HCEC 1CT (cell line): ENCODE measurements around the gene FAM234B.

Experiments used
- DNase-seq: peaks from one replicate; pipeline ENCODE4 v3.0.0-alpha.2; 2017

FAM234B gene

DNA sequence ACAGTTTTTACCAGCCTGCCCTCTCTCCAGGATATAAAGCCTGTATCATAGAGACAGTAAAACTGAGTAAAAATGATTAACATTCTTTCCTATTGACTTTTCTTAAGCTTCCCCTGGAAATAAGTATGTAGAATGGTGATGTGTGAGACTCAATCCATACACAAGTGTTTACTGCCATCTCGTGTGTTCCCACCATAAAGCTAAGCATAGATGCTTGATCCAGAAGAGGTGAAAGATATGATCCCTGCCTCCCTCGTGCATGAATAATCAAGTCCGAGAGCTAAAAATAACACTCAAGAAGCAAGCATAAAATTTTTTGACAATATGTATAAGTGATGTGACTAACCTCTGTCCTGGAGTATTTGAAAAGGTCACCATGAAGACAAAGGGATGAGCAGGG is 76.2 kb downstream of the FAM234B start:
- no peak for DNase-seq

DNA sequence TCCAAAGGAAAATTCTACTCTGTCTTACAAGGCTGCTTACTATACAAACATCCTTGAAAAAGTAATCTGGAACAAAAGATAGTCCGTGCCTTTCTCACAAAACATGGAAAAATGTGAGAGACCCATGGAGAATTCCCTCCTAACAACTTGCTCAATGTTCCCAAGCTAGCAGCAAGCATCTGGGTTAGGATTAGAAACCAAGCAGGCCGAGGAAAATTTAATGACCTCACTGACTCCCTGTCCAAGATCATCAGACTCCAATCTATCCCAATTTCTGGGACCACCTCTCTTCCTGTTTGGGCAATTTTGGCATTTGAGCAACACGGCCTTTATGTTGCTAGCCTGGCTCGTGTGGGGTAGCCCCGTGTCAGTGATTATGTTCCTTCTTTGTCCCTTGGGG is 77.4 kb downstream of the FAM234B start:
- no peak for DNase-seq

DNA sequence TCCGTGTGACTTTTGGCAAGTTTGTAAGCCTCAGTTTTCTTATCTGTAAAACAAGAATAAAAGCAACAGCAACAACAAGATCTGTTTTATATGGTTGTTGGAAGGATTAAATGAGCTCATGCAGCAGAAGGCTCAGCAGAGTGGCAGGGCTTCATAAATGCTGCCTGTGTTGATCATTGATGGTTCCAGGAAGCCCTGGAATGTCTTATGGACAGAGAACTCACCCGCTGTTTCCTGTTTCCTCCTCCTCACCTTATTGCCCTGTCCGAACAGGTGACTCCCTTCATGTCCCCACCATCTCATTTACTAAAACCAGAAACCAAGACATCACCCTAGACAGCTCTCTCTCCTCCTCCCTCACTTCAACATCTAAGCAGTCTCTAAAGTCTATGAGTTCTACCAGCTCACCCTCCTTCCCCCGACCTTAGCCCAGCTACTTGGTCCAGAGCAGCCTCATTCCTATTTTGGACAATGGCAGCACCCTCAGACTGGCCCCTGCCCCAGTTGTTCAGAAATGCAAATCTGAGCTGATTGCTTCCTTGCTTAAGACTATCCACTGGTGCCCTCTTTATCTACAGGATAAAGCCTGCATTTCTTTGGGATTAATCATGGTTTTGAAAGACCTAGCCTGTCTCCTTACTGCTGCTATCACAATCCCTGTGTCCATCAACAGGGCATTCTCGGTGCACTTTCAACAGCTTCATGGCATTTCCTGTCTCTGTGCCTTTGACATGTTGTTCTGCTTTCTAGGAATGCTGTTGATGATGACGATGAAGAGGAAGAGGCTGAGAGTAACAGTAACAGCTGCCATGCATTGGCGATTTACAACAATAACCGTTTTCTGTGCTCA is 80.7 kb downstream of the FAM234B start:
- peak; percentile 65 for DNase-seq

DNA sequence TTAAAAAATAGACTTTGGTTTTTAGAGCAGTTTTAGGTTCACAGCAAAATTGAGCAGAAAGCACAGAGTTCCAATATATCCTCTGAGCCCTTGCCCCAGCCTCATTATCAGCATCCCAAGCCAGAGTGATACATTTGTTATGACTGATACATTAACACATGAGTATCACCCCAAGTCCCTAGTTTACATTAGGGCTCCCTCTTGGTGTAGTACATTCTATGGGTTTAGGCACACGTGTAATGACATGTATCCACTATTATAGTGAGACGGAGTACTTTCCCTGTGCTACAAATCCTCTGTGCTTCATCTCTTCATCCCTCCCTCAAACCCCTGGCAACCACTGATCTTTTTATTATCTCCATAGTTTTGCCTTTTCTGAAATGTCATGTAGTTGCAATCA is 81.8 kb downstream of the FAM234B start:
- DNase-seq = no peak

DNA sequence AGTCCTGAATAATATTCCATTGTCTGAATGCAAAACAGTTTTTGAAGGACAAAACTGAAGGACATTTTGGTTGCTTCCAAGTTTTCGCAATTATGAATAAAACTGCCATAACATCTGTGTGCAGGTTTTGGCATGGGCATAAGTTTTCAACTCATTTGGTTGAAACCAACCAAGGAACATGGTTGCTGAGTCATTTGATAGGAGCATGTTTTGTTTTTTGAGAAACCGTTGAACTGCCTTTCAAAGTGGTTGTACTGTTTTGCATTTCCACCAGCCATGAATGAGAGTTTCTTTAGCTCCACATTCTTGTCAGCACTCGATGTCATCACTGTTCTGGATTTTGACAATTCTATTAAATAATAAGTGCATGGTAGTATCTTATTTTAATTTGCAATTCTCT is 82.3 kb downstream of the FAM234B start:
- no peak for DNase-seq

DNA sequence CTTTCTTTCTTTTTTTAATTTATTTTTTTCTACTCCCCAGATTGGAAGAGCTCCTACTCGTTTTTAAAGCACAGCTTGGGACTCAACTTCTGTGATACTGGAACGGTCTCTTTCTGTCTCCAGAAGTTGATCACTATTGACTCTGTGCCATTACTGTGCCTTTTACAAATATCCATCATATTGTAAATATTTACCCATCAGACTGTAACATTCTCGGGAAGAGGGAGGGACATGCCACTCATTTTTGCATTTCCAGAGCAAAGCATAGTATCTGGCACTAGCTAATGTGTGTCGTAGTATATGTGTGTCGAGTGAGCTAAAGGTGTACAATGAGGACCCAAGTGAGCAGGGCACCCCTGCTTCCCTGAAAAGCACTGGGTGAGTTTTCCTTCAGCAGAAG is 83.3 kb downstream of the FAM234B start:
- DNase-seq = no peak

DNA sequence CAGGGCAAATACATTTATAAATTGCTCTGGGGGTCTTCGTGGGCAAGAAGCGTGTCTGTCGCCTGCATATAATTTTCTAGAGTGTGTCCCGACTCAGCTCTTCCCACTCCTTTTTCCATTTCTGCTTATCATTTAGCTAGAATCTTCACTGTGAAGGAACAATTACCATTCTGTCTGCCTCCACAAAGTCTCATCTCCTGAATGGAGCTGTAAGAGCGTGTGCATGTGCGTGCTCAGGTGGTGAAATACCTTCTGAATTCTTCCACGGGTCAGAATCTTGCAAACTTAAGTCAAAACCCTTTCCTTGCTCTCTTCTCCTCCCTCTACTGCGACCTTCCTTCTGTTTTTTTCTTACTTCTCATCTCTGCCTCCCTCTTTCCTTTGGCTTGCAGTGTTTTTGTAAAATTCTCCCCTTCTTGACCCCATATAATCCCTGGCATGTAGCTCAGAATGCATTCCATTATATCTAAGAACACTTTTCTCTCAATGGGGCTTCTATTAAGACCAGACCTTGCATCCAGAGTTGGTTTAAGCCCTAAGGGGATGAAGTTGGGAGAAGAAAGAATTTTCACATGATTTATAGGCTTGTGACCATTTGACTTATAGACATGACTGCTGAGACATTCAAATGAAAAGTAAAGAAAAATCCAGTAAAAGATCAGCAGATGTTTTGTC is 84.2 kb downstream of the FAM234B start:
- no peak for DNase-seq

DNA sequence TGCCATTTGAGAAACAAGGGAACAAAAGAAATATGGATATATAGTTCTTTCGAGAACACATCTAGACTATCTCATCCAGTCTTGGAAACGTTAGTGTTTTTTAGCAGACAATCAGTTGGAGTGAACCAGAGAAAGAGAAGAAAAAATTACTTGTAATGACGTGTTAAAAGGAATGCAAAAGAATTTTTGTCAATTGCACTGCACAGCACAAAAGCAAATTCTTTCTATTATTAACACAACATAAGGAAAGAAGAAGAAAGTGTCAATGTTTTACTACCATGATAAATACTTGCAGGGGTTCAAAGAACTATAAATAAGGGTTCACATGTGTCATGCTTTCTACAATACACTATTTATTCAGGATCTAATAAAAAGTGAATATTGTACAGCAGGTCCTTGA is 86.8 kb downstream of the FAM234B start:
- DNase-seq = no peak
